ENCODE data around the gene EXOSC10. TPM values are rescaled to one million over a fixed set of nuclear protein-coding genes. Genes with fewer than 3 reads are reported as not detected.

The EXOSC10 gene
- total RNA-seq, result 74.5 and 95.1 TPM in 2 replicates

DNA sequence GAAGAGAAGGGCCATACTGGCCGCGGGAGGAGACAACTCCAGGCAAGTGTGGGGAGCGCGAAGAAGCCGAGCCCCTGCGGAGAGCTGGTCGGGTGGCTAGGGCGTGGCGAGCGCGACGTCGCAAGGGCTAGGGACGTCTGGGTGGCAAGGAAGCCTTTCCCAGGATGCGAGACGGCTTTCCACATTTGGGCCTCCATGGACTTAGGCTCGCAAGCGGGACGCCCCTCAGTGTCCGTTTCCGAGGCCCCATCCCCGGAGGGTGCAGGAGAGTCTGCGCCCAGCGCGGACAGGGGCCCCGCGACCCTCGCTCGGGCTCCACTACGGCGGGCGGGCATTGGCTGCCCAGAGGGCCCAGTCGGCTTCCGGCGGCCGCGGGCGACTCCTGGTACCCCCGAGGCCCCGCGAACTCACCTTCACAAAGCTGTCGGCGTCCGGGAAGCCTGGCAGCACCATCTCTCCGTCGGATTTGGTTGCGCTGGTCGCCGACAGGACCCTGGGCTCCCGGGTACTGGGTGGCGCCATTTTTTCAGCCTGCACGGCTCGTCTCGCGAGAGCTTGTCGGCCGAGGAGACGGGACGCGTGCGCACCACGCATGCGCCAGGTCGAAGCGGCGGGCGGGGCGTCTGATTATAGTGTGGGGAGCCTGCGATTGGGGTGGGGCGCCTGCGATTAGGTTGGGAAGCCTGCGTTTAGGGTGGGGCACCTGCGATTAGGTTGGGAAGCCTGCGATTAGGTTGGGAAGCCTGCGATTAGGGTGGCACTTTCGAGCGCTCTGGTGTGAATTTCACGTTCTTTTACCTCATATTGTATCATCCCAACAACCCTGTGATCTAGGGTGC is at the start of gene EXOSC10:
TSS of gene EXOSC10 (minus strand) at position 560 of the 839 bp plus-strand sequence. CDS start at position 522, 38 bp downstream.

DNA sequence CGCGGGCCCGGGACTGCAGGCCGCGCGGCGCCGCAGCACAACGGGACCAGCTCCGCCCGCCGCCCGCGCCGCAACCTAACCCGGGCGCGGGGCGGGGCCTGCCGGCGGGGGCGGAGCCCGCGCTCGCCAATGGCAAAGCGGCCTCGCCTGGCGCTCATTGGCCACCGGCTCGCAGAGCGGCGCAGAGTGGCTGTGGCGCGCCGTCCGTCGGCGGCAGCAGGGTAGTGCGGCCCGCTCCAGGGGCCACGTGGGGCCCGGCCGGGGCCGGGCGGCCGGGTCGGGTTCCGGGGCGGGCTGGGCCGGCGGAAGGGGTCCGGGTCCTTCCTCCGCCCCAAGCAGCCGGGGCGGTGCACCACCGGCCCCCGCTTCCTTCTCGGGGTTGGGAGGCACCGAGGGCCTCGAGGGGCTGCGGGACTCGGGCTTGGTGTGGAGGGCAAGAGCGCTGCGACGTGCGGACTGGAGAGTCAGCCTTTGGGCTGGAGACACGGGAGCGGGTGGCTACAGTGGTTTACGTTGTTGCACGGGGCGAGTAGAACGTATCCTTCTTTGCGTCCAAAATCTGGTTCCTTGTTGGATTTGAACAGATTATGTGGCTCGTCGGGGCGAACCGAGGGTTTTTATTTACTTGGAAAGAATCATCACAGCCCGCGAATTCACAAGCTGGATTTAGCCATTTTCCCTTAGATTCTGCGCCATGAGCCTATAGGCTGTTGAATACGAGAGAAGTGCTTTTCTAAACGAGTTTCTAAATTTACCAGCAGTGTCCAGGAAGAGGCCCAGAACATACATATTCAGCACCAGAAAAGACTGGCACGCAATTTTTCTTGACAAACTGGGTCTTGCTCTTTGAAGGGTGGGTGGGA is 39.5 kb downstream of the EXOSC10 start, which contains the start of gene SRM:
TSS of gene SRM (minus strand) at position 51 of the 863 bp plus-strand sequence. CDS start 75 bp downstream, outside the sequence.

DNA sequence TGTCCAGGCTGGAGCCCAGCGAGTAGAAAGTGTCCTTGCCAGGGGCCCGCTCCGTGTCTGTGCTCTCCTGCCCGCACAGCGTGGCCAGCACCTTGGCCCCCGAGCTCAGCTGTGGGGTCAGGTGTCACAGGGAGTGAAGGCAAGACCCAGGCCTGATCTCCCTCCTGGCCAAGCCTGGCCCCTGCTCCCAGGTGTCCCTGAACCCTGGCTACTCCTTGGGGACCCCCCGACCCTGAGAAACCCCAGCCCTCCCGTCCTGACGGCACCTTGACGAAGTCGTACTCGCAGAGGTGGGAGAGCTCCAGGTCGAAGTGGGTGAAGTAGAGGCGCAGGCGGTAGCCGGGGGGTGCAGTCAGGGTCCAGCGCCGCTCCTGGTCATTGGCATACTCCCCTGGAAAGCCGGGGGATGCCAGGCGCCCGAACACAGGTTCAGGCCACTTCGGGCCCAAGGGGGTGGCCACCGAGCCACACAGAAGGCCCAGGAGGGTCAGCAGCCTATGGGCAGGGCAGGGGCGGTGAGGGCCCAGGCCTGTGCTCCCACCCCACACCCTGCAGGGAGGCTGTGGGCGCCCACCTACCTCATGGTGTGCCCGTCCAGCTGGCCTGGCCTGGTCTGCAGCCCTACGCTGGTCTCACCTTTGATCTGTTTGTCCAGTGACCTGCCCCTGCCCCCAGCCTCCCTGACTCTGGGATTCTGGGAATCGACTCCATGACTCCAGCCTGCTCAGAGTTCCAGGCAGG is 52.9 kb downstream of the EXOSC10 start, which contains the start of gene MASP2:
TSS of gene MASP2 (minus strand) at position 615 of the 741 bp plus-strand sequence. CDS start at position 583, 32 bp downstream.

Other genes starting within 250 kb of the EXOSC10 start
- gene TARDBP, start 87.2 kb downstream of the EXOSC10 start, total RNA-seq, result 69.0 and 80.0 TPM in 2 replicates
- gene MASP2, start 52.6 kb downstream of the EXOSC10 start, total RNA-seq, result not detected in 2 replicates
- 35.9 and 44.4 TPM in 2 replicates for gene SRM, start 39.9 kb downstream of the EXOSC10 start, total RNA-seq
- gene ANGPTL7, start 89.5 kb upstream of the EXOSC10 start, total RNA-seq, result not detected in 2 replicates
- gene MTOR, start 162.7 kb upstream of the EXOSC10 start, total RNA-seq, result 50.7 and 54.2 TPM in 2 replicates
- 13.7 and 14.4 TPM in 2 replicates for gene UBIAD1, start 173.3 kb upstream of the EXOSC10 start, total RNA-seq

Data from vein endothelial cell (primary cell).